Spinal cord (tissue), 10 donors: ENCODE results near the gene VKORC1. TPM values are rescaled to one million over a fixed set of nuclear protein-coding genes. Genes with fewer than 3 reads are reported as not detected.
"Not testable (repeated sequence)": the region's sequence is repeated elsewhere in the genome, so short reads cannot be mapped to it uniquely, and the experiment has no call there.

Experiments
- DNase-seq, 6 donors: peaks; one replicate each; pipeline versions ENCODE4 v3.0.0 to v3.0.0-alpha.2; 2013 to 2015; ENCODE audit warnings: low spot score in 6 of 6, low read depth in 4 of 6
- H3K27ac ChIP-seq: one replicate; pipeline ENCODE4 v1.5.1; 2013; ENCODE audit warnings: low read depth, low read length, control low read depth
- H3K27me3 ChIP-seq: one replicate; pipeline ENCODE4 v1.6.1; 2013; ENCODE audit warnings: low read length; ENCODE audit not compliant: control insufficient read depth, insufficient read depth
- H3K36me3 ChIP-seq: one replicate; pipeline ENCODE4 v1.6.1; 2013; ENCODE audit warnings: low read length; ENCODE audit not compliant: control insufficient read depth, insufficient read depth
- H3K4me1 ChIP-seq: one replicate; pipeline ENCODE4 v1.6.1; 2013; ENCODE audit warnings: low read length; ENCODE audit not compliant: control insufficient read depth, insufficient read depth
- H3K4me3 ChIP-seq: one replicate; pipeline ENCODE4 v1.5.1; 2013; ENCODE audit warnings: low read depth, low read length, control low read depth
- H3K9me3 ChIP-seq: one replicate; pipeline ENCODE4 v1.6.1; 2013; ENCODE audit warnings: low read length; ENCODE audit not compliant: control insufficient read depth, insufficient read depth
- WGBS: methylation state at CpG from one replicate; pipeline ENCODE4 v1.1.5; 2013; ENCODE audit warnings: missing lambda C conversion rate; ENCODE audit not compliant: insufficient coverage; 5-methylcytosine and 5-hydroxymethylcytosine counted together
- polyA plus RNA-seq, 2 donors: library from polyadenylated mRNA; unstranded; fragments of 120-200 nt; gene quantifications; one replicate each; pipeline ENCODE4 v1.2.1, GENCODE V29; 2013; ENCODE audit not compliant: insufficient read length in 2 of 2
- total RNA-seq, 2 donors: library from RNA; depleted of rRNA in 1 of 2; stranded (reverse); fragments of 120-200 nt in 1 of 2; fragments of >200 nt in 1 of 2; gene quantifications; one replicate each; pipeline versions ENCODE4 v1.2.3 to v1.2.4, GENCODE V29; 2013 to 2014
- donor health status: healthy.

Gene VKORC1
- total and polyA plus RNA-seq, 4 donors, result 60.0 to 111 (median 86.8) TPM

DNA sequence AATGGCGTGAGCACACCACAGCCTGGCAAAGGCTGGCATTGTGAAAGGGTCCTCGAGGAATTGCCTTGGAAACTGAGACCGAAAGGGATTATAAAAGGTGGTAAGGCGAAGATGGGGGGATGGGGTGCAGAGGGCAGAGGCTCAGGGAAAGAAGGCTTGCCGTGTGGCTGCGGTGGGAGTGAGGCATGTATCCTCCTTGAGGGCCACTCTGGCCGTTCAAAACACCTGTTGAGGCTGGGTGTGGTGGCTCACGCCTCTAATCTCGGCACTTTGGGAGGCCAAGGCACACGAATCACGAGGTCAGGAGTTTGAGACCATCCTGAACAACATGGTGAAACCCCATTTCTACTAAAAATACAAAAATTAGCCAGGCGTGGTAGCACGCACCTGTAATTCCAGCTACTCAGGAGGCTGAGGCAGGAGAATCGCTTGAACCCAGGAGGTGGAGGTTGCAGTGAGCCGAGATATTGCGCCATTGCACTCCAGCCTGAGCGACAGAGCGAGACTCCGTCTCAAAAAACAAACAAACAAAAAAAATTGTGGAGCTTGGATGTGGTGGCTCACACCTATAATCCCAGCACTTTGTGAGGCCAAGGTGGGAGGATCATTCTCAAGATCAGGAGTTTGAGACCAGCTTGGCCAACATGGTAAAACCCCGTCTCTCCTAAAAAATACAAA, 42.4 kb upstream of the VKORC1 start:
- not testable (repeated sequence) for H3K4me3 ChIP-seq

GRCh38 chr16:31136287-31136662, 41.7 kb upstream of the VKORC1 start:
- Histone ChIP-seq H3K4me1 (peaks cover 22% of the 10 kb centered on the region), H3K27me3 (peaks cover 9% of the 10 kb centered on the region), H3K9me3 (no peaks in the 10 kb centered on the region), H3K4me3 (no peak overlapping the region), H3K36me3 (peaks cover 28% of the 10 kb centered on the region), H3K27ac (no peak overlapping the region)
- DNase-seq, result no peak
- WGBS, result 82% methylated on average over 4 of the region's 6 CpGs

More for the DNA sequence above, 42.4 kb upstream of the VKORC1 start:
- 68% methylated on average over 11 of the region's 20 CpGs for WGBS
- not testable (repeated sequence) for H3K27ac ChIP-seq, H3K9me3 ChIP-seq, DNase-seq, H3K27me3 ChIP-seq
- Histone ChIP-seq H3K36me3 (peaks cover 21% of the 10 kb centered on the region), H3K4me1 (peaks cover 28% of the 10 kb centered on the region)

DNA sequence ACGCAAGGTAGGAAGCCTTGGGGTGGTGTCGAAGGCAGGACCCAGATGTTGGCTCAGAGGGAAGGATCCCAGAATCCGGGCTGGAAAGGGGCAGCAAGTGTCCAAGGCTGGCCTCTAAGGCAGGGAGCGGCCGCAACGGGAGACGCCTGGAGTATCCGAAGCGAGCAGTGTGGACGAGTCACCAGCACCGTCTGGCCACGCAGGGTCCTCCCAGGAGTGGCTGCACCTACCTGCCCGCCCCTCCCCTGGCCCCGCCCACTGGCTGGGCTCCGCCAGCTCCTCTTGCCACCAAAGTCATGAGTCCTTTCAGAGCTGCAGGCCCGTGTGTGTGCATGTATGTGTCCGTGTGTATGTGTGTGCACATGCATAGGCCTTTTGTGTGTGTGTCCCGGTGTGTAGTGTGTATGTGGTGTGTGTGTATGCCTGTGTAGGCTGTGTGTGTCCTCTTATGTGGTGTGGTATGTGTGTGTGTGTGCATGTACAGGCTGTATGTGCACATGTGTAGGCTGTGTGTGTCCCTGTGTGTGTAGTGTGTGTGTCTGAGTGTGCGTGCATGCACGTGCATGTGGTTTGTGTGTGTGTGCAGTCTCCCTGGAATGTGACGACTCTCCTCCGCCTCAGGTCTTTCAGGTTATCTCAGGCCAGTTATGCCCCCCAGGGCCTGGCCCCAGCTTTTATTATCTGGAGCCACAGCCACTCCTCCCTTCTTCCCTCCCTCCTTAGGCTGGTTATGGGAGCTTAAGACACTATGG, 41.1 kb upstream of the VKORC1 start, which contains the start of gene PRSS8:
Gene PRSS8 (minus strand): TSS at position 193 of the 752 bp plus-strand sequence. CDS start 229 bp downstream, outside the sequence.
- H3K27me3 ChIP-seq, result peaks cover 9% of the 10 kb centered on the region
- H3K27ac ChIP-seq, result no peak within 1 kb of the TSS
- WGBS, result 44% methylated on average over 20 of the region's 22 CpGs
- no peaks in the 10 kb centered on the region for H3K9me3 ChIP-seq
- peaks cover 34% of the 10 kb centered on the region for H3K36me3 ChIP-seq
- H3K4me1 ChIP-seq, result peaks cover 21% of the 10 kb centered on the region
- no peak for DNase-seq
- H3K4me3 ChIP-seq, result no peak within 1 kb of the TSS

DNA sequence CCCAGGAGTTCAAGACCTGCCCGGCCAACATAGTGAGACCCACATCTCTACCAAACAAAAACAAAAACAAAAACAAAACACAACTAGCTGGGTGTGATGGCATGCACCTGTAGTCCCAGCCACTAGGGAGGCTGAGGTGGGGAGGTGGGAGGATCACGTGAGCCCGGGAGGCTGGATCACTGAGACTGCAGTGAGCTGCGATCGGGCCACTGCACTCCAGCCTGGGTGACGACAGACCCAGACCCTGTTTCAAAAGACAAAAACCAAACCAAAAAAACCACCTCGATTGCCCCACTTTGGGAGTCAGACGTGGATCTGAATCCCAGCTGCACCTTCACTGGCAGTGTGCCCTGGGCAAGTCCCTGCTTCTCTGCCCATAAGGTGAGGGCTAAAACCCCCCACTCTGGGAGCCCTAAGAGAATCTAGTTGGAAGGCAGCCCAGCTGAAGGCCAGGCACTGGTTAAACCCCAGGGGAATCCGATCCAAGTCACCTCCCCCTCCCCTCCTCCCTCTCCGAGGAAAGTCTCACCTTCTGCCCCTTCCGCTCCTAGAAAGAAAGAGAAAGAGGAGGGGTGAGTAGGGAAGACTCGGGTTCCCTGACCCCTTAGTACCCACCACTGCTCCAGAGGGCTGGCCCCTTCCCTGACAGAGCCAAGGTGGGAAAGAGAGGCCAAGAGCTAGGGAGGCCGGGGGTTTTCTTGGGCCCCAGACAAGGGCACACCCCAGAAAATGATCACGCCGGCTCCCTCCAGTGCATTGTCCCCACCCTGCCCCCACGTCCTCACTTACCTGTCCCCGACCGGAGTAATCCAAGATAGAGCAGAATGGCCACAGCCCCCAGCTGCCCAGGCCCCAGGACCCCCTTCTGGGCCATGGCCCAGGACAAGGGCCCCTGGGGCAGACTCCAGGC, 40.3 kb upstream of the VKORC1 start:
- Histone ChIP-seq H3K36me3 (peaks cover 42% of the 10 kb centered on the region), H3K4me3 (no peak overlapping the region), H3K27ac (no peak overlapping the region), H3K4me1 (peaks cover 27% of the 10 kb centered on the region), H3K9me3 (no peaks in the 10 kb centered on the region), H3K27me3 (peaks cover 9% of the 10 kb centered on the region)
- peak in 1 of 6 donors; percentile 9 for DNase-seq
- 11% methylated on average over 9 of the region's 18 CpGs for WGBS

DNA sequence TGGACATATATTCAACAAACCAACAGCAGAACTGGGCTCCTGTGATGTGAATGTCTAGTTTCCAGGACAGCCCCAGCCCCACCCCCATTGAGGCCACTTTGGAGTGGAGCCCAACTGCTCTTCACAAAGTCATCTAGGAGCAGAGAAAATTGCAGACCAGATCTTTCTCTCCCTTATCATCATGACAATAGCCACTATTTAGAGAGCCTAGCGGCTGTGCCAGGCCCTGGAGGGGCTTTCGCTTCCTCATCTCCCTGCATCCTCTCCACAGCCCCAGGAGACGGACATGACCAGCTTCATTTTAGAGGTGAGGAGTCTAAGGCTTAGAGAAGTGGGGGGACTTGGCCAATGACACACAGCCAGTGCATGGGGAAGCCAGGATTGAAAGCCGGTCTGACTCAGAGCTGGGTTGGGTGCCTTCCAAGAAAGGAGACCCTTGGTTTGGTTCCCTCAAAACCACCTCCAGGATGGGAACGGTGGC, 39.5 kb upstream of the VKORC1 start:
- Histone ChIP-seq H3K36me3 (peaks cover 48% of the 10 kb centered on the region), H3K4me3 (no peak overlapping the region), H3K4me1 (peaks cover 34% of the 10 kb centered on the region), H3K27me3 (peaks cover 9% of the 10 kb centered on the region), H3K27ac (no peak overlapping the region), H3K9me3 (no peaks in the 10 kb centered on the region)
- 46% methylated on average over 2 of the region's 5 CpGs for WGBS
- peak in 2 of 6 donors; percentile 35 to 40 for DNase-seq

GRCh38 chr16:31133046-31133501, 38.5 kb upstream of the VKORC1 start:
- no peak overlapping the region for H3K27ac ChIP-seq
- peaks cover 53% of the 10 kb centered on the region for H3K36me3 ChIP-seq
- peaks cover 44% of the 10 kb centered on the region for H3K4me1 ChIP-seq
- no peak for DNase-seq
- H3K27me3 ChIP-seq, result peaks cover 9% of the 10 kb centered on the region
- no peaks in the 10 kb centered on the region for H3K9me3 ChIP-seq
- WGBS, result 91% methylated on average over 3 of the region's 6 CpGs
- H3K4me3 ChIP-seq, result no peak overlapping the region

GRCh38 chr16:31132303-31132979, 37.8 kb upstream of the VKORC1 start:
- Histone ChIP-seq H3K27ac (no peak overlapping the region), H3K36me3 (peaks cover 59% of the 10 kb centered on the region), H3K27me3 (peaks cover 9% of the 10 kb centered on the region), H3K4me1 (peaks cover 50% of the 10 kb centered on the region), H3K9me3 (no peaks in the 10 kb centered on the region), H3K4me3 (no peak overlapping the region)
- DNase-seq, result no peak
- WGBS, result 98% methylated on average over 17 of the region's 20 CpGs

GRCh38 chr16:31131841-31132271, 37.3 kb upstream of the VKORC1 start:
- WGBS, result 96% methylated on average over 5 of the region's 5 CpGs
- peaks cover 9% of the 10 kb centered on the region for H3K27me3 ChIP-seq
- no peak overlapping the region for H3K27ac ChIP-seq
- DNase-seq, result no peak
- peaks cover 65% of the 10 kb centered on the region for H3K36me3 ChIP-seq
- H3K4me3 ChIP-seq, result no peak overlapping the region
- H3K4me1 ChIP-seq, result peaks cover 52% of the 10 kb centered on the region
- no peaks in the 10 kb centered on the region for H3K9me3 ChIP-seq

- no peak for DNase-seq
- H3K9me3 ChIP-seq, result no peaks in the 10 kb centered on the region
- no peak overlapping the region for H3K4me3 ChIP-seq
- peaks cover 9% of the 10 kb centered on the region for H3K27me3 ChIP-seq
- 96% methylated on average over 11 of the region's 11 CpGs for WGBS
- peaks cover 52% of the 10 kb centered on the region for H3K4me1 ChIP-seq
- no peak overlapping the region for H3K27ac ChIP-seq
- peaks cover 67% of the 10 kb centered on the region for H3K36me3 ChIP-seq
Measured at GRCh38 chr16:31131416-31131815, 36.8 kb upstream of the VKORC1 start.
